Natural killer cell (primary cell): ENCODE measurements around the gene EDC4. TPM values are rescaled to one million over a fixed set of nuclear protein-coding genes. Genes with fewer than 3 reads are reported as not detected.
A peak's percentile ranks its signal among the peaks of the same experiment; 100 is the strongest.

Source experiments
- ATAC-seq, 3 donors: fragments of 150-1000 bp in 2 of 3; fragments of 200-7000 bp in 1 of 3; cut with Tn5 transposase; 1 replicate in 1 of 3; 2 replicates in 2 of 3; pipeline ENCODE4 v1.10.0; 2021; ENCODE audit warnings: mild to moderate bottlenecking in 2 of 3, moderate library complexity in 2 of 3
- DNase-seq, 2 donors: peaks; one replicate each; pipeline versions ENCODE4 v3.0.0 to v3.0.0-alpha.2; 2013 to 2021; ENCODE audit warnings: mixed read lengths in 1 of 2
- H3K27ac ChIP-seq: one replicate; pipeline ENCODE4 v1.5.1; 2013; ENCODE audit warnings: mild to moderate bottlenecking, low read length
- H3K27me3 ChIP-seq: one replicate; pipeline ENCODE4 v1.6.1; 2013; ENCODE audit warnings: low read length; ENCODE audit not compliant: control insufficient read depth, insufficient read depth
- H3K36me3 ChIP-seq: one replicate; pipeline ENCODE4 v1.6.1; 2013; ENCODE audit warnings: low read length; ENCODE audit not compliant: control insufficient read depth, insufficient read depth
- H3K4me1 ChIP-seq: one replicate; pipeline ENCODE4 v1.6.1; 2013; ENCODE audit warnings: low read length; ENCODE audit not compliant: control insufficient read depth, insufficient read depth
- H3K4me3 ChIP-seq: one replicate; pipeline ENCODE4 v1.5.1; 2013; ENCODE audit warnings: low read length
- H3K9me3 ChIP-seq: one replicate; pipeline ENCODE4 v1.6.1; 2013; ENCODE audit warnings: low read length; ENCODE audit not compliant: control insufficient read depth, insufficient read depth
- H3K27ac Mint-ChIP-seq, 2 donors: one replicate each; pipeline ENCODE4 v1.8.0; 2022; ENCODE audit warnings: mild to moderate bottlenecking in 2 of 2, mixed read lengths in 2 of 2, moderate library complexity in 1 of 2
- H3K27me3 Mint-ChIP-seq, 2 donors: one replicate each; pipeline ENCODE4 v1.8.0; 2022; ENCODE audit warnings: low read depth in 2 of 2, mixed read lengths in 2 of 2
- H3K36me3 Mint-ChIP-seq: one replicate; pipeline ENCODE4 v1.8.0; 2022; ENCODE audit warnings: mixed read lengths
- H3K4me1 Mint-ChIP-seq, 2 donors: one replicate each; pipeline ENCODE4 v1.8.0; 2022; ENCODE audit warnings: mixed read lengths in 2 of 2
- H3K4me3 Mint-ChIP-seq: one replicate; pipeline ENCODE4 v1.8.0; 2022; ENCODE audit warnings: mild to moderate bottlenecking, moderate library complexity, mixed read lengths
- H3K9me3 Mint-ChIP-seq, 2 donors: one replicate each; pipeline ENCODE4 v1.8.0; 2022; ENCODE audit warnings: mixed read lengths in 2 of 2
- WGBS: methylation state at CpG from one replicate; pipeline ENCODE4 v1.1.7; 2013; ENCODE audit warnings: missing lambda C conversion rate; ENCODE audit not compliant: insufficient coverage; 5-methylcytosine and 5-hydroxymethylcytosine counted together
- intact Hi-C: fragments of 100-400 bp; cut with micrococcal nuclease; formaldehyde crosslinking; loops from one replicate; pipeline ENCODE4 v1.14.2; 2022
- total RNA-seq, 4 donors: library from RNA; stranded (reverse); fragments of 120-200 nt in 1 of 4; gene quantifications; one replicate each; pipeline versions ENCODE4 v1.2.3 to v1.2.4, GENCODE V29; 2013 to 2022
- TF ChIP-seq, protein P1 (sequence below): fragments of 200-600 bp; IDR thresholded peaks from one replicate; pipeline ENCODE4 v1.8.0; 2022; ENCODE audit warnings: antibody characterized with exemption

The EDC4 gene
- total RNA-seq, 3 donors from 2014 or later (not counting 1 experiment from before 2014, with no cell fraction given): 91.9 to 111 (median 105) TPM

GRCh38 chr16:67884684-67885083 lies 11.8 kb downstream of the EDC4 start, which contains the start of gene NRN1L:
Gene NRN1L (plus strand): TSS chr16:67884885. CDS start chr16:67884904, 19 bp downstream.
- intact Hi-C loops: loop anchor here (5.0 kb wide), 1 partner anchor 43 kb away; no protein-coding TSS in a partner anchor
- ATAC-seq (no peak), DNase-seq (no peak)
- H3K27ac Mint-ChIP-seq: peak within 1 kb of the TSS in 1 of 2 donors; percentile 58
- Histone ChIP-seq H3K27ac (no peak within 1 kb of the TSS), H3K4me1 (no peaks in the 10 kb centered on the region), H3K4me3 (no peak within 1 kb of the TSS), H3K9me3 (no peaks in the 10 kb centered on the region), H3K36me3 (peaks cover 52% of the 10 kb centered on the region), H3K27me3 (no peaks in the 10 kb centered on the region)
- H3K4me3 Mint-ChIP-seq: no peak within 1 kb of the TSS
- H3K9me3 Mint-ChIP-seq: no peaks in the 10 kb centered on the region
- TF ChIP-seq, protein P1, sequence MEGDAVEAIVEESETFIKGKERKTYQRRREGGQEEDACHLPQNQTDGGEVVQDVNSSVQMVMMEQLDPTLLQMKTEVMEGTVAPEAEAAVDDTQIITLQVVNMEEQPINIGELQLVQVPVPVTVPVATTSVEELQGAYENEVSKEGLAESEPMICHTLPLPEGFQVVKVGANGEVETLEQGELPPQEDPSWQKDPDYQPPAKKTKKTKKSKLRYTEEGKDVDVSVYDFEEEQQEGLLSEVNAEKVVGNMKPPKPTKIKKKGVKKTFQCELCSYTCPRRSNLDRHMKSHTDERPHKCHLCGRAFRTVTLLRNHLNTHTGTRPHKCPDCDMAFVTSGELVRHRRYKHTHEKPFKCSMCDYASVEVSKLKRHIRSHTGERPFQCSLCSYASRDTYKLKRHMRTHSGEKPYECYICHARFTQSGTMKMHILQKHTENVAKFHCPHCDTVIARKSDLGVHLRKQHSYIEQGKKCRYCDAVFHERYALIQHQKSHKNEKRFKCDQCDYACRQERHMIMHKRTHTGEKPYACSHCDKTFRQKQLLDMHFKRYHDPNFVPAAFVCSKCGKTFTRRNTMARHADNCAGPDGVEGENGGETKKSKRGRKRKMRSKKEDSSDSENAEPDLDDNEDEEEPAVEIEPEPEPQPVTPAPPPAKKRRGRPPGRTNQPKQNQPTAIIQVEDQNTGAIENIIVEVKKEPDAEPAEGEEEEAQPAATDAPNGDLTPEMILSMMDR: no peak
- WGBS: 94% methylated on average over 22 of the region's 22 CpGs
- H3K27me3 Mint-ChIP-seq: no peaks in the 10 kb centered on the region
- H3K4me1 Mint-ChIP-seq: peaks cover 0 to 4% of the 10 kb centered on the region in 2 donors
- no peaks in the 10 kb centered on the region for H3K36me3 Mint-ChIP-seq

DNA sequence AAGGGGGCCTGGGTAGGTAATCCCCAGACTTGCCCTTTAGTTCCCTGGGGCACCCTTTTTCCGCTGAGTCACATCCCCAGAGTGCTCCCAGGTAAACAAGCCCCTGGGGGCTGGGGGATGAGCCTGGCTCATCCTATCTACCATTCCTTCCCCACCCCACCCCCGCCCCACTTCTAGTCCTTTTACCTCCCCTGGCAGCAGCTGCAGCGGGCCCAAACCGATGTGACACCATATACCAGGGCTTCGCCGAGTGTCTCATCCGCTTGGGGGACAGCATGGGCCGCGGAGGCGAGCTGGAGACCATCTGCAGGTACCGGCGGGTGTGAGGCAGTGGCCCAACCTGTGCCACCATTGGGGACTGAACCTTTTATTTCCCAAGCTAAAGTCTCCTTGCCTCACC lies 12.7 kb downstream of the EDC4 start:
- Histone ChIP-seq H3K9me3 (no peaks in the 10 kb centered on the region), H3K4me3 (no peak overlapping the region), H3K36me3 (peaks cover 43% of the 10 kb centered on the region), H3K4me1 (no peaks in the 10 kb centered on the region), H3K27ac (no peak overlapping the region), H3K27me3 (no peaks in the 10 kb centered on the region)
- H3K9me3 Mint-ChIP-seq: no peaks in the 10 kb centered on the region
- peaks cover 0 to 4% of the 10 kb centered on the region in 2 donors for H3K4me1 Mint-ChIP-seq
- no peak overlapping the region for H3K27ac Mint-ChIP-seq
- ATAC-seq: no peak
- no peaks in the 10 kb centered on the region for H3K36me3 Mint-ChIP-seq
- H3K27me3 Mint-ChIP-seq: no peaks in the 10 kb centered on the region
- 97% methylated on average over 11 of the region's 12 CpGs for WGBS
- intact Hi-C loops: loop anchor here (5.0 kb wide), 1 partner anchor 42 kb away; no protein-coding TSS in a partner anchor
- no peak for DNase-seq
- TF ChIP-seq, protein P1: no peak
- no peak overlapping the region for H3K4me3 Mint-ChIP-seq

DNA sequence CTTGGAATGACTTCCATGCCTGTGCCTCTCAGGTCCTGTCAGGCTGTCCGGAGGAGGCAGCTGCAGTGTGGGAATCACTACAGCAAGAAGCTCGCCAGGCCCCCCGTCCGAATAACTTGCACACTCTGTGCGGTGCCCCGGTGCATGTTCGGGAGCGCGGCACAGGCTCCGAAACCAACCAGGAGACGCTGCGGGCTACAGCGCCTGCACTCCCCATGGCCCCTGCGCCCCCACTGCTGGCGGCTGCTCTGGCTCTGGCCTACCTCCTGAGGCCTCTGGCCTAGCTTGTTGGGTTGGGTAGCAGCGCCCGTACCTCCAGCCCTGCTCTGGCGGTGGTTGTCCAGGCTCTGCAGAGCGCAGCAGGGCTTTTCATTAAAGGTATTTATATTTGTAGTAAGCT lies 13.1 kb downstream of the EDC4 start:
- Mint-ChIP-seq H3K27me3 (no peaks in the 10 kb centered on the region), H3K4me1 (peaks cover 0 to 4% of the 10 kb centered on the region in 2 donors), H3K9me3 (no peaks in the 10 kb centered on the region), H3K27ac (no peak overlapping the region), H3K36me3 (no peaks in the 10 kb centered on the region), H3K4me3 (no peak overlapping the region)
- no peaks in the 10 kb centered on the region for H3K9me3 ChIP-seq
- H3K27ac ChIP-seq: no peak overlapping the region
- H3K36me3 ChIP-seq: peaks cover 39% of the 10 kb centered on the region
- no peaks in the 10 kb centered on the region for H3K27me3 ChIP-seq
- 99% methylated on average over 19 of the region's 19 CpGs for WGBS
- ATAC-seq (no peak), DNase-seq (no peak)
- intact Hi-C loops: loop anchor here (5.0 kb wide), 1 partner anchor 41 kb away; no protein-coding TSS in a partner anchor
- H3K4me3 ChIP-seq: no peak overlapping the region
- TF ChIP-seq, protein P1: no peak
- H3K4me1 ChIP-seq: no peaks in the 10 kb centered on the region

- peak overlapping the region in 1 of 2 donors; percentile 43 for H3K27ac Mint-ChIP-seq
- TF ChIP-seq, protein P1: no peak
- DNase-seq (no peak), ATAC-seq (no peak)
- peaks cover 0 to 4% of the 10 kb centered on the region in 2 donors for H3K4me1 Mint-ChIP-seq
- no peaks in the 10 kb centered on the region for H3K36me3 Mint-ChIP-seq
- no peaks in the 10 kb centered on the region for H3K9me3 Mint-ChIP-seq
- no peak overlapping the region for H3K27ac ChIP-seq
- no peaks in the 10 kb centered on the region for H3K9me3 ChIP-seq
- 92% methylated on average over 5 of the region's 5 CpGs for WGBS
- no peaks in the 10 kb centered on the region for H3K27me3 ChIP-seq
- H3K27me3 Mint-ChIP-seq: no peaks in the 10 kb centered on the region
- no peaks in the 10 kb centered on the region for H3K4me1 ChIP-seq
- no peak overlapping the region for H3K4me3 Mint-ChIP-seq
- no peak overlapping the region for H3K4me3 ChIP-seq
- intact Hi-C loops: loop anchor here (5.0 kb wide), 1 partner anchor 41 kb away; no protein-coding TSS in a partner anchor
- peaks cover 35% of the 10 kb centered on the region for H3K36me3 ChIP-seq
Observed at GRCh38 chr16:67886387-67886786, 13.5 kb downstream of the EDC4 start.
